Calu3 (cell line): Measurements from ENCODE around the gene PATL2. TPM values are rescaled to one million over a fixed set of nuclear protein-coding genes. Genes with fewer than 3 reads are reported as not detected.

Experiments
- BruUV-seq: library from RNA; stranded (reverse); fragments of 400-500 nt; replicated peaks from 2 replicates; lab custom pipeline; 2021; lab: Mats Ljungman, UMichigan
- CTCF ChIA-PET: fragments of 300-600 bp; sonication (Branson Sonifier 250); formaldehyde crosslinking; loops from one replicate; lab custom pipeline; 2022; ENCODE audit warnings: antibody characterized with exemption; lab: Charles Lee
- DNase-seq: peaks from one replicate; pipeline ENCODE4 v3.0.0; 2022
- H3K27ac Mint-ChIP-seq: one replicate; pipeline ENCODE4 v1.8.0; 2022; ENCODE audit warnings: mixed read lengths; ENCODE audit not compliant: unreplicated experiment
- H3K27me3 Mint-ChIP-seq: one replicate; pipeline ENCODE4 v1.8.0; 2022; ENCODE audit warnings: mixed read lengths; ENCODE audit not compliant: unreplicated experiment
- H3K36me3 Mint-ChIP-seq: one replicate; pipeline ENCODE4 v1.8.0; 2022; ENCODE audit warnings: mild to moderate bottlenecking, moderate library complexity, mixed read lengths; ENCODE audit not compliant: insufficient read depth, unreplicated experiment
- H3K4me1 Mint-ChIP-seq: one replicate; pipeline ENCODE4 v1.8.0; 2022; ENCODE audit warnings: mild to moderate bottlenecking, low read depth, mixed read lengths; ENCODE audit not compliant: unreplicated experiment
- H3K4me3 Mint-ChIP-seq: one replicate; pipeline ENCODE4 v1.8.0; 2022; ENCODE audit warnings: mild to moderate bottlenecking, low read depth, moderate library complexity, mixed read lengths; ENCODE audit not compliant: unreplicated experiment
- H3K9me3 Mint-ChIP-seq: one replicate; pipeline ENCODE4 v1.8.0; 2022; ENCODE audit warnings: low read depth, mixed read lengths; ENCODE audit not compliant: unreplicated experiment
- CTCF ChIP-seq: fragments of 200-600 bp; IDR thresholded peaks from one replicate; pipeline ENCODE4 v1.8.0; 2022; ENCODE audit warnings: antibody characterized with exemption; ENCODE audit not compliant: unreplicated experiment
- intact Hi-C: fragments of 100-400 bp; cut with micrococcal nuclease; formaldehyde crosslinking; loops from one replicate; pipeline ENCODE4 v1.10.0; 2022; ENCODE audit not compliant: unreplicated experiment
- total RNA-seq: library from RNA; stranded (reverse); gene quantifications from 2 replicates; pipeline ENCODE4 v1.2.3, GENCODE V29; 2022

Gene PATL2
- total RNA-seq, 1 experiment from 2014 or later = 1.7 TPM

- no peak overlapping the region for H3K4me3 Mint-ChIP-seq
- CTCF ChIA-PET = no interaction called here
- no TSS peak for BruUV-seq
- peaks cover 8% of the 10 kb centered on the region for H3K4me1 Mint-ChIP-seq
- H3K27ac Mint-ChIP-seq = peak overlapping the region; percentile 40
- H3K36me3 Mint-ChIP-seq = peaks cover 13% of the 10 kb centered on the region
- no peaks in the 10 kb centered on the region for H3K9me3 Mint-ChIP-seq
- intact Hi-C loops = no loop called here
- no peak for TF ChIP-seq CTCF
- H3K27me3 Mint-ChIP-seq = no peaks in the 10 kb centered on the region
- DNase-seq = no peak
These were observed 8.3 kb upstream of the PATL2 start for GRCh38 chr15:44719293-44719999.

GRCh38 chr15:44718927-44719292 is 7.8 kb upstream of the PATL2 start:
- H3K27ac Mint-ChIP-seq = peak overlapping the region; percentile 40
- no peaks in the 10 kb centered on the region for H3K9me3 Mint-ChIP-seq
- TF ChIP-seq CTCF = no peak
- DNase-seq = no peak
- BruUV-seq = no TSS peak
- H3K4me1 Mint-ChIP-seq = peaks cover 8% of the 10 kb centered on the region
- H3K36me3 Mint-ChIP-seq = peaks cover 15% of the 10 kb centered on the region
- no peaks in the 10 kb centered on the region for H3K27me3 Mint-ChIP-seq
- intact Hi-C loops = no loop called here
- CTCF ChIA-PET = no interaction called here
- H3K4me3 Mint-ChIP-seq = no peak overlapping the region

GRCh38 chr15:44718180-44718926 is 7.2 kb upstream of the PATL2 start:
- H3K4me1 Mint-ChIP-seq = peaks cover 8% of the 10 kb centered on the region
- no peak overlapping the region for H3K27ac Mint-ChIP-seq
- H3K9me3 Mint-ChIP-seq = no peaks in the 10 kb centered on the region
- H3K27me3 Mint-ChIP-seq = no peaks in the 10 kb centered on the region
- H3K4me3 Mint-ChIP-seq = no peak overlapping the region
- DNase-seq = no peak
- peaks cover 21% of the 10 kb centered on the region for H3K36me3 Mint-ChIP-seq
- BruUV-seq = no TSS peak
- CTCF ChIA-PET = no interaction called here
- intact Hi-C loops = no loop called here
- TF ChIP-seq CTCF = no peak

GRCh38 chr15:44716983-44717602 is 6.0 kb upstream of the PATL2 start:
- intact Hi-C loops = no loop called here

More at GRCh38 chr15:44716983-44717602, 6.0 kb upstream of the PATL2 start:
- Mint-ChIP-seq H3K27ac (no peak overlapping the region), H3K4me3 (no peak overlapping the region), H3K9me3 (no peaks in the 10 kb centered on the region), H3K4me1 (peaks cover 8% of the 10 kb centered on the region), H3K27me3 (no peaks in the 10 kb centered on the region), H3K36me3 (peaks cover 32% of the 10 kb centered on the region)
- no peak for TF ChIP-seq CTCF
- CTCF ChIA-PET = no interaction called here
- no TSS peak for BruUV-seq
- no peak for DNase-seq
